ENCODE data around the gene GAPDHS. TPM values are rescaled to one million over a fixed set of nuclear protein-coding genes. Genes with fewer than 3 reads are reported as not detected.

Gene GAPDHS
- total and polyA plus RNA-seq, 2 experiments from 2014 or later, result not detected

DNA sequence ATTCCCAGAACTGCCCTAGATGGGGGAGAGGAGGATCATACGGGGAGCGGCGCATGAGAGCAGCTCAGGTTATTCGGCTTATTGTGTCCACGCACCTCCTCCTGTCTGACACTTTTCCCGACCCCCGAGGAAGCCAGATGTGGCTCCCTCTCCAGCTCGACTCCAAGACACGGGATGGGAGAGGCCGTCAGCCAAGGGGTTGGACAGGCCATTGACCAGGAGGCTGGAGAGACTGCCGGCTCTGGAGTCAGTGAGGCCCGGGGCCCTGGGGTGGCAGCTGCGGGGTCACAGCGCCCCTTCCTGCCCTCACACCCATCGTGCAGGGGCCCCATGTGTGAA lies 22.7 kb upstream of the GAPDHS start:
- Histone ChIP-seq H3K27ac (no peak overlapping the region), H3K4me3 (no peak overlapping the region), H3K4me1 (ENCODE audit: low read depth) (peaks cover 14% of the 10 kb centered on the region), H3K36me3 (no peaks in the 10 kb centered on the region), H3K27me3 (peaks cover 5% of the 10 kb centered on the region), H3K9me3 (ENCODE audit: low read depth) (no peaks in the 10 kb centered on the region)
- TF ChIP-seq, protein P1, sequence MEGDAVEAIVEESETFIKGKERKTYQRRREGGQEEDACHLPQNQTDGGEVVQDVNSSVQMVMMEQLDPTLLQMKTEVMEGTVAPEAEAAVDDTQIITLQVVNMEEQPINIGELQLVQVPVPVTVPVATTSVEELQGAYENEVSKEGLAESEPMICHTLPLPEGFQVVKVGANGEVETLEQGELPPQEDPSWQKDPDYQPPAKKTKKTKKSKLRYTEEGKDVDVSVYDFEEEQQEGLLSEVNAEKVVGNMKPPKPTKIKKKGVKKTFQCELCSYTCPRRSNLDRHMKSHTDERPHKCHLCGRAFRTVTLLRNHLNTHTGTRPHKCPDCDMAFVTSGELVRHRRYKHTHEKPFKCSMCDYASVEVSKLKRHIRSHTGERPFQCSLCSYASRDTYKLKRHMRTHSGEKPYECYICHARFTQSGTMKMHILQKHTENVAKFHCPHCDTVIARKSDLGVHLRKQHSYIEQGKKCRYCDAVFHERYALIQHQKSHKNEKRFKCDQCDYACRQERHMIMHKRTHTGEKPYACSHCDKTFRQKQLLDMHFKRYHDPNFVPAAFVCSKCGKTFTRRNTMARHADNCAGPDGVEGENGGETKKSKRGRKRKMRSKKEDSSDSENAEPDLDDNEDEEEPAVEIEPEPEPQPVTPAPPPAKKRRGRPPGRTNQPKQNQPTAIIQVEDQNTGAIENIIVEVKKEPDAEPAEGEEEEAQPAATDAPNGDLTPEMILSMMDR (IDR thresholded peaks at IDR 0.05; ENCODE audit: low read depth, low read length), result no peak
- no peak for DNase-seq (ENCODE audit: low read depth in 1 of 2, low spot score in 1 of 2)

DNA sequence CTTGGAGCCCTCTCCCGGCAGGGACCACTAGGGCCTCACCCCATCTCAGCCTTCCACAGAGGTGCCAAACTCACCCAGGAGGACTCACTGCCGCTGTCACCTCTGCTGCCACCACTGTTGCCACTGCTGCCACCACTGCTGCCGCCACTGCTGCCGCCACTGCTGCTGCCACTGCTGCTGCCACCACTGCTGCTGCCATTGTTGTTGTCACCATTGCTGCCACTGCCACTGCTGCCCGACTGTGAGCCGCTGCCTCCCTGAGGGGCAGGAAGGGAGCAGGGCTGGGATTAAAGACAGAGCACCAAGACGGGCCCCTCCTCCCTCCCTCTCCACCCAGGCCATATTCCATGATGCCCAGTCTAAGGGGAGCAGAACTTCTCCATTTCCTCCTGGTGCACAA lies 21.9 kb upstream of the GAPDHS start:
- no peak for DNase-seq (ENCODE audit: low read depth in 1 of 2, low spot score in 1 of 2)
- Histone ChIP-seq H3K4me3 (no peak overlapping the region), H3K27me3 (peaks cover 5% of the 10 kb centered on the region), H3K27ac (no peak overlapping the region), H3K9me3 (ENCODE audit: low read depth) (no peaks in the 10 kb centered on the region), H3K36me3 (no peaks in the 10 kb centered on the region), H3K4me1 (ENCODE audit: low read depth) (peaks cover 14% of the 10 kb centered on the region)
- TF ChIP-seq, protein P1 (IDR thresholded peaks at IDR 0.05; ENCODE audit: low read depth, low read length), result no peak

DNA sequence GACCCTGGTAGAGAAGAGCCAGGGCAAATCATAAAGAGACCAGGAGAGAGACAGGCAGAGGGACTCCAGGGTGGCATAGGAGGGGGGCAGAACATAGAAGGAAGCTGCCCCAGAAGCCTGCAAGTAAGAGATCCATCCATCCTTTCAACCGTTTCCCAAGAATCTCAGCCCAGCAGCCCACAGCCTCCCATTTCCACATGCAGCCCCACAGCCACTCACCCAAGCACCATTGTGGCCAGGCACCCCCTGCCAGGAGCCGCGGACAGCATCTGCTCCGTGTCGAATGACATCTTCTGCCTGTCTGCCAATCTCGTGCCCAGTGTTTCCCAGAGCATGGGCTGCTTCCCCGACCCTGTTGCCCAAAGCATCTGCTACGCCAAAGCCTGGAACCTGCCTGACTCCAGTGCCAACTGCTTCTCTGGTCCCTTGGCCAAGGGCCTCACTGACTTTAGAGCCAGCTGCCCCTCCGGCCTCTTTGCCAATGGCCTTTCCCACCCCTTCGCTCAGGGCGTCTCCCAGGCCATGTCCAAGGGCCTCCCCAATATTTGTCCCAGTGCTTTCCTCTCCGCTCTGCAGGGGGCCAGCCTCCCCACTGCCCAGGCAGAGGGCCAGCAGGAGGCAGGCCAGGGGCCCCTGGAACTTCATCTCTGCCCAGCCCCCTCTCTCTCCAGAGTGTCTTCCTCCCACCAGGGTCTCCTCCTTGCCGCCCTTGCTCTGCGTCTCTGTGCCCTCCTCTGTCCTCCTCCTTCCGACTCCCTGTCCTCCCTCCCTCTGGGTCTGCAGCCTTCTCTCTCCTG lies 20.2 kb upstream of the GAPDHS start:
- Histone ChIP-seq H3K27ac (no peak overlapping the region), H3K9me3 (ENCODE audit: low read depth) (no peaks in the 10 kb centered on the region), H3K36me3 (no peaks in the 10 kb centered on the region), H3K27me3 (peaks cover 5% of the 10 kb centered on the region), H3K4me3 (no peak overlapping the region), H3K4me1 (ENCODE audit: low read depth) (peaks cover 14% of the 10 kb centered on the region)
- no peak for DNase-seq (ENCODE audit: low read depth in 1 of 2, low spot score in 1 of 2)
- TF ChIP-seq, protein P1 (IDR thresholded peaks at IDR 0.05; ENCODE audit: low read depth, low read length), result no peak

DNA sequence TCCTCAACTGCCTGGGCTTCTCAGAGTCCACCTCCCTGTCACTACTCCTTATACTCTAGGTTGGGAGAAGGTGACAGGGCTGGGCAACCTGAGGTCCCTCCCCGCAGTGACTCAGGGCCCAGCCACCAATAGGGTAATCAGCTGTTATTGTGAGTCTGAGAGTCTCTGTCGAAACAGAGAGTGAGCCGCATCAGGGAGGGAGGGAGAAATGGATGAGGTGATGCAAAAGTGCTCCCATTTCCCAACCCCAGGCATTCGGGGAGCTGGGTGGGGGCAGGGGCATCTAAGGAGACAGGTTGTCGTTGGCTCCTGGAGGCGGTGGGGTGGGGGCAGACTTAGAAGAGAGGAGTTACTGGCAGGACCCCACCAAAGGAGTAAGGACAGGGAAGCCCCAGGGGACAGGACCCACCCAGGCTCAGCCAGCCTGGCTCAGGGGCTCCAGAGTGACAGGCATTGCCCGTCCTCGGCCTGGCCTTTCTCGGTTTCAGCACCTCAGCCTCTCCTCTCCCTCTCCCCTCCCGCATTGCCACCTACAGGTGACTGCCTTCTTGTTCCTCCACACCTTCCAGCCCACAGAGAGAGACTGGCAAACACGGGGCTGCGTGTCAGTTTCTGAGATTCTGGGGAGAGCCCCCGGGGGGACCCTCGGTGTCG lies 19.5 kb upstream of the GAPDHS start, which contains the start of gene DMKN:
DMKN (minus strand) TSS at position 22 of the 654 bp plus-strand sequence. CDS start 174 bp downstream, outside the sequence.
- H3K4me3 ChIP-seq, result no peak within 1 kb of the TSS
- H3K27me3 ChIP-seq, result peaks cover 5% of the 10 kb centered on the region
- no peaks in the 10 kb centered on the region for H3K9me3 ChIP-seq (ENCODE audit: low read depth)
- peak; percentile 31 to 76 for DNase-seq (ENCODE audit: low read depth in 1 of 2, low spot score in 1 of 2)
- H3K36me3 ChIP-seq, result no peaks in the 10 kb centered on the region
- peaks cover 10% of the 10 kb centered on the region for H3K4me1 ChIP-seq (ENCODE audit: low read depth)
- H3K27ac ChIP-seq, result no peak within 1 kb of the TSS
- TF ChIP-seq, protein P1 (IDR thresholded peaks at IDR 0.05; ENCODE audit: low read depth, low read length), result no peak

GRCh38 chr19:35514282-35514809 lies 18.9 kb upstream of the GAPDHS start:
- TF ChIP-seq, protein P1 (IDR thresholded peaks at IDR 0.05; ENCODE audit: low read depth, low read length), result no peak
- DNase-seq (ENCODE audit: low read depth in 1 of 2, low spot score in 1 of 2), result peak; percentile 10 to 72
- Histone ChIP-seq H3K27me3 (peaks cover 5% of the 10 kb centered on the region), H3K27ac (no peak overlapping the region), H3K4me1 (ENCODE audit: low read depth) (peaks cover 6% of the 10 kb centered on the region), H3K9me3 (ENCODE audit: low read depth) (no peaks in the 10 kb centered on the region), H3K4me3 (no peak overlapping the region), H3K36me3 (no peaks in the 10 kb centered on the region)
